ENCODE measurements around the gene SRP14.
"Not testable (repeated sequence)": the region's sequence is repeated elsewhere in the genome, so short reads cannot be mapped to it uniquely, and the experiment has no call there.

The SRP14 gene

DNA sequence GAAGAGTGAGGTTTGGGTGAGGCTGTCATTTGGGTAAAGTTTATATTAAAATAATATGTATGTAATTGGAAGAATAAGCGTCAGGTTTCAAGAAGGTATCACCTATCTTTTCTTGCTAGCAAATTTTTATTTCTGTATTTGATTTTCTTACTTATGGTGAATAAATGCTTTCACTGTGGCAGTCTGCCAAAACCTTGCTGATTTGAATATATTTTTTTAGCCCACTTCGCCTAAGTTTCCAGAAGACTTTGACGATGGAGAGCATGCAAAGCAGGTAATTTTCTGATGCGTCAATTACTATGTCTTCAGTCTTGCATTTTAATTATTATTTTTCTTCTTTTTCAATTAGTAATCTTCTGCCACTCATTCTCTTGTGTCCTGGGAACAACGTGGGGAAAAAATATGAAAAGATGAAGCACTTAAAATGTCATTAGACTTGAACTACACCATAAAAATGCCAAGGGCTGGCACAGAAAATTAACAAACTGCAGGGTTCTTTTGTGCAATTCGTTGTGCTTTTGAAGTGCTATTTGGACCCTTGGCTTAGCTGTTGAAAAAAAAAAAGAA lies 40.4 kb downstream of the SRP14 start:
- no peak overlapping the region for H3K4me3 ChIP-seq
- no peak overlapping the region for H3K27ac ChIP-seq

DNA sequence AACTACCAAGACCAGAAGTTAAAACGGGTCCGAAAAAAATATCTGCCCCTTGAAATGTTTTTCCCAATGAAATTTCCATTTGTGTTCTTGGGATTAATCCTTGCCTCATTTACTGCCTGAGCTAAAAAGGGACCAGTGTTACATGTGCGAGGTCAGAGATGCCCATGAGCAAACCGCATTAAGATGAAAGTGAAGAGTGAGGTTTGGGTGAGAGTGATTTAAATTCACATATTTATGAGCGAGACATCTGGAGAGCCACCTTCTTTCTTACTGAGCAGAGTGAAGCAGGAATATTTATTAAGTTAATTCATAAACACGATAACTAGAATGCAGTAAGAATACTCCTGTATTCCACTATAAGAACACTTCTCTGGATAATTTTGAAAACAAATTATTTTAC lies 41.3 kb downstream of the SRP14 start:
- no peak overlapping the region for H3K27ac ChIP-seq
- H3K4me3 ChIP-seq: no peak overlapping the region

DNA sequence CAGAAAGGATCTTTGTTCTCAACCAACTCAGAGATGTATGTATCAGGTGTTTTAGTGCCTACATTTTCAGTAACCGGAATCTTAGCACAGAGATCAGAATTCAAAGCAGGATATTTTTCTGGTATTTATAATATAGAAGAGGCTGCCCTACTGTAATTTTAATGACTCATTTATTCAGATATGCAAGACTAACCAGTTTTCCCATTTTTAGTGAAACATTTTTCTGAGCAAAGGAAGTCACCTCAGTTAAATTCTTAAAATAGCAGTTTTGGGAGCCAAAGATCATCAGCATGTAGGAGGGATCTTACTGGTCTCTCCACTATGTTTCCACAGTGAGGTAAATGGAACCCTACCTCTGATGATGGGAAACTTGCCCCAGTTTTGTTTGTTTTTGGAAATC lies 42.0 kb downstream of the SRP14 start:
- H3K27ac ChIP-seq: no peak overlapping the region
- no peak overlapping the region for H3K4me3 ChIP-seq

DNA sequence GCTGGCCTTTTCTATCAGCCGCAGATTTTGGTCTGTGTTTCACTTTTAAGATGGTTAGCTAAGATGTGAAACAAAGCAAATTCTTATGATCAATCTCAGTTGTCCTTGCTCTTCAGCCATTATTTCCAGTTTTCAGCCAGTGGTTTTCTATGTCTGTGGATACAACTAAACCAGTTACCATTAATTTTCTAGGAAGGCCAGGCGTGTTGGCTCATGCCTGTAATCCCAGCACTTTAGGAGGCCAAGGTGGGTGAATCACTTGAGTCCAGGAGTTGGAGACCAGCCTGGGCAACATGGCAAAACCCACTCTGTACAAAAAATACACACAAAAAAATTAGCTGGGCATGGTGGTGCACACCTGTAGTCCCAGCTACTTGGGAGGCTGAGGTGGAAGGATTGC lies 42.8 kb downstream of the SRP14 start:
- H3K27ac ChIP-seq, H3K4me3 ChIP-seq: not testable (repeated sequence)

DNA sequence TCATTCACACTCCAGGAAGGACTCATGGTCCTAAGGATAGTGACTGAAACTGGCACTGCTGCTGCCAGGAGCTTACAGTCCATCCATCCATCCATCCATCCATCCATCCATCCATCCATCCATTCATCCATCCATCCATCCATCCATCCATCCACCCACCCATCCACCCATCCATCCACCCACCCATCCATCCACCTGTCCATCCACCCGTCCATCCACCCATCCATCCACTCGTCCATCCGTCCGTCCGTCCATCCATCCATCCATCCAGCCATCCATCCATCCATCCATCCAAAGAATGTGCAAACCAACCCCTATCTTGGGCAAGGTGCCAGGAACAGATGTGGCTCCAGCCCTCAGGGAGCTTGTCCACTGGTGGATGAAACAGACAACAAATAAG lies 46.0 kb downstream of the SRP14 start:
- H3K27ac ChIP-seq, H3K4me3 ChIP-seq: not testable (repeated sequence)

DNA sequence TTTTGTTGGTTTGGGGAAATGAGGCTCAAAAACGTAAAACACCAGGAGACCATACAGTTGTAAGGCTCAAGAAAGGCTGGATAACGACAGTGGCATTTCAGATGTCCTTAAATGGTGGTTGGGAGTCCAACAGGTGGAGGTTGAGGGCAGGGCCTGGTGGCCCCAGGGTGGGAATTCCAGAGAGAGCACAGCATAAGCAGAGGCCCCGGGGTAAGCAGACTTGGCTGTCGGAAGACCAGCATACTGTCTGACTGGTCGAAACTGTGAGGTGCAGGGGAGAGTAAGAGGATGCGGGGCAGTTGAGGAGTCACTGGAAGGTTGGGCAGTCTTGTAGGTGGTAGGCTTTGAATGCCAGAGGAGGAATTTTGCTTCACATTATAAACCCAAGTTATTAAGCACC lies 48.3 kb downstream of the SRP14 start:
- H3K27ac ChIP-seq: no peak overlapping the region

DNA sequence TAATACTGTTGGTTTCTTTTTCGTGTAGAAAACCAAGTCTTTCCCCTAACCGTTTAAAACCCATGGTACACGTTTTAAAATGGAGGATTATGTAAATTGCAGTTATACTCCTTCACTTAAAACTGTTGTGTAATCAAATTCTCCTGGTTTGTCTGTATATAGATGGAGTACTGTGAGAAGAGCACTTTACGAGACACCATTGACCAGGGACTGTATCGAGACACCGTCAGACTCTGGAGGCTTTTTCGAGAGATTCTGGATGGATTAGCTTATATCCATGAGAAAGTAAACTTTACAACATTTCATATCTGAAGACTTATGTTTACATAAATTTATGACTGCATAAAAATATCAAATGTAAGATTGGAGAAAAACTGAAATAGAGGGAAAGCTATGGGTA lies 51.2 kb downstream of the SRP14 start:
- H3K27ac ChIP-seq: no peak overlapping the region
- no peak overlapping the region for H3K4me3 ChIP-seq

More for the DNA sequence above, 48.3 kb downstream of the SRP14 start:
- no peak overlapping the region for H3K4me3 ChIP-seq

Measured in skin epidermis (tissue), 12 donors.